SK-N-SH treated with all-trans-retinoic acid at 6 μM for 48 hours (cell line): Measurements from ENCODE around the gene GPX5.

ENCODE experiments used
- ATAC-seq: fragments of 200-7000 bp; cut with Tn5 transposase; 3 replicates; pipeline ENCODE4 v1.9.1; 2020; ENCODE audit warnings: mild to moderate bottlenecking, moderate library complexity
- ARNTL ChIP-seq: fragments of 450-650 bp; formaldehyde crosslinking; IDR thresholded peaks from 2 replicates; pipeline ENCODE4 v1.5.0; 2020; ENCODE audit warnings: low read depth, mild to moderate bottlenecking, moderate library complexity, borderline replicate concordance
- BACH2 ChIP-seq: fragments of 250-450 bp; sonication (Bioruptor Pico); IDR thresholded peaks from 2 replicates; pipeline ENCODE4 v1.9.0; 2021; ENCODE audit warnings: mild to moderate bottlenecking, borderline replicate concordance
- CSDC2 ChIP-seq: fragments of 250-450 bp; sonication (Bioruptor Pico); IDR thresholded peaks from 2 replicates; pipeline ENCODE4 v1.5.0; 2020; ENCODE audit warnings: mild to moderate bottlenecking, moderate library complexity
- ESRRG ChIP-seq: fragments of 250-450 bp; sonication (Bioruptor Pico); IDR thresholded peaks from 2 replicates; pipeline ENCODE4 v1.6.1; 2021; ENCODE audit warnings: mild to moderate bottlenecking
- GLIS3 ChIP-seq: fragments of 250-450 bp; sonication (Bioruptor Pico); IDR thresholded peaks from 2 replicates; pipeline ENCODE4 v1.5.0; 2020; ENCODE audit warnings: mild to moderate bottlenecking, moderate library complexity
- ISL1 ChIP-seq: fragments of 250-450 bp; sonication (Bioruptor Pico); IDR thresholded peaks from 2 replicates; pipeline ENCODE4 v2.1.2; 2022; ENCODE audit warnings: mild to moderate bottlenecking, moderate library complexity
- OSR1 ChIP-seq: fragments of 250-450 bp; sonication (Bioruptor Pico); IDR thresholded peaks from 2 replicates; pipeline ENCODE4 v1.8.0; 2022; ENCODE audit warnings: moderate library complexity, mild to moderate bottlenecking, inconsistent platforms
- POU6F1 ChIP-seq: fragments of 250-450 bp; sonication (Bioruptor Pico); IDR thresholded peaks from 2 replicates; pipeline ENCODE4 v1.8.0; 2021; ENCODE audit warnings: low read depth, mild to moderate bottlenecking, moderate library complexity, borderline replicate concordance
- PPARA ChIP-seq: fragments of 250-450 bp; sonication (Bioruptor Pico); IDR thresholded peaks from 2 replicates; pipeline ENCODE4 v1.5.0; 2020; ENCODE audit warnings: mild to moderate bottlenecking, borderline replicate concordance
- RARB ChIP-seq: fragments of 250-450 bp; sonication (Bioruptor Pico); IDR thresholded peaks from 2 replicates; pipeline ENCODE4 v1.8.0; 2021; ENCODE audit warnings: mild to moderate bottlenecking, moderate library complexity
- TCF4 ChIP-seq: fragments of 250-450 bp; sonication (Bioruptor Pico); IDR thresholded peaks from 2 replicates; pipeline ENCODE4 v1.8.0; 2021; ENCODE audit warnings: mild to moderate bottlenecking, moderate library complexity, borderline replicate concordance
- TOX ChIP-seq: fragments of 250-450 bp; sonication (Bioruptor Pico); IDR thresholded peaks from 2 replicates; pipeline ENCODE4 v1.8.0; 2021; ENCODE audit warnings: mild to moderate bottlenecking, moderate library complexity, borderline replicate concordance
- TSHZ2 ChIP-seq: fragments of 250-450 bp; sonication (Bioruptor Pico); IDR thresholded peaks from 2 replicates; pipeline ENCODE4 v1.5.0; 2020; ENCODE audit warnings: mild to moderate bottlenecking, moderate library complexity
- ZC3H10 ChIP-seq: fragments of 250-450 bp; sonication (Bioruptor Pico); IDR thresholded peaks from 2 replicates; pipeline ENCODE4 v1.5.1; 2021; ENCODE audit warnings: mild to moderate bottlenecking, moderate library complexity
- ZFP3 ChIP-seq: fragments of 250-450 bp; sonication (Bioruptor Pico); IDR thresholded peaks from 2 replicates; pipeline ENCODE4 v1.5.0; 2020; ENCODE audit warnings: mild to moderate bottlenecking, moderate library complexity
- ZFP30 ChIP-seq: fragments of 450-650 bp; formaldehyde crosslinking; IDR thresholded peaks from 2 replicates; pipeline ENCODE4 v1.5.0; 2022; ENCODE audit warnings: mild to moderate bottlenecking, moderate library complexity
- ZNF565 ChIP-seq: fragments of 450-650 bp; formaldehyde crosslinking; conservative IDR thresholded peaks from 2 replicates; pipeline ENCODE4 v1.5.0; 2020; ENCODE audit warnings: low read depth, mild to moderate bottlenecking, moderate library complexity
- ZNF70 ChIP-seq: fragments of 450-650 bp; formaldehyde crosslinking; IDR thresholded peaks from 2 replicates; pipeline ENCODE4 v1.5.0; 2020; ENCODE audit warnings: mild to moderate bottlenecking, moderate library complexity
- TF ChIP-seq, protein P1 (sequence below): fragments of 250-450 bp; sonication (Bioruptor Pico); IDR thresholded peaks from 2 replicates; pipeline ENCODE4 v1.5.1; 2021; ENCODE audit warnings: mild to moderate bottlenecking, moderate library complexity
- TF ChIP-seq, protein P2 (sequence below): fragments of 250-450 bp; sonication (Bioruptor Pico); IDR thresholded peaks from 2 replicates; pipeline ENCODE4 v1.8.0; 2020; ENCODE audit warnings: mild to moderate bottlenecking, moderate library complexity, borderline replicate concordance

Gene GPX5

GRCh38 chr6:28553986-28554881 lies 28.6 kb downstream of the GPX5 start:
- TF ChIP-seq BACH2 (CRISPR knock-in tag) = no peak
- TF ChIP-seq RARB (CRISPR knock-in tag) = no peak
- TF ChIP-seq ESRRG (CRISPR knock-in tag) = no peak
- TF ChIP-seq ZNF70 (CRISPR knock-in tag) = no peak
- TF ChIP-seq, protein P1, sequence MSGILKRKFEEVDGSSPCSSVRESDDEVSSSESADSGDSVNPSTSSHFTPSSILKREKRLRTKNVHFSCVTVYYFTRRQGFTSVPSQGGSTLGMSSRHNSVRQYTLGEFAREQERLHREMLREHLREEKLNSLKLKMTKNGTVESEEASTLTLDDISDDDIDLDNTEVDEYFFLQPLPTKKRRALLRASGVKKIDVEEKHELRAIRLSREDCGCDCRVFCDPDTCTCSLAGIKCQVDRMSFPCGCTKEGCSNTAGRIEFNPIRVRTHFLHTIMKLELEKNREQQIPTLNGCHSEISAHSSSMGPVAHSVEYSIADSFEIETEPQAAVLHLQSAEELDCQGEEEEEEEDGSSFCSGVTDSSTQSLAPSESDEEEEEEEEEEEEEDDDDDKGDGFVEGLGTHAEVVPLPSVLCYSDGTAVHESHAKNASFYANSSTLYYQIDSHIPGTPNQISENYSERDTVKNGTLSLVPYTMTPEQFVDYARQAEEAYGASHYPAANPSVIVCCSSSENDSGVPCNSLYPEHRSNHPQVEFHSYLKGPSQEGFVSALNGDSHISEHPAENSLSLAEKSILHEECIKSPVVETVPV (CRISPR knock-in tag) = no peak
- TF ChIP-seq ARNTL = no peak
- TF ChIP-seq ZFP3 = no peak
- TF ChIP-seq, protein P2, sequence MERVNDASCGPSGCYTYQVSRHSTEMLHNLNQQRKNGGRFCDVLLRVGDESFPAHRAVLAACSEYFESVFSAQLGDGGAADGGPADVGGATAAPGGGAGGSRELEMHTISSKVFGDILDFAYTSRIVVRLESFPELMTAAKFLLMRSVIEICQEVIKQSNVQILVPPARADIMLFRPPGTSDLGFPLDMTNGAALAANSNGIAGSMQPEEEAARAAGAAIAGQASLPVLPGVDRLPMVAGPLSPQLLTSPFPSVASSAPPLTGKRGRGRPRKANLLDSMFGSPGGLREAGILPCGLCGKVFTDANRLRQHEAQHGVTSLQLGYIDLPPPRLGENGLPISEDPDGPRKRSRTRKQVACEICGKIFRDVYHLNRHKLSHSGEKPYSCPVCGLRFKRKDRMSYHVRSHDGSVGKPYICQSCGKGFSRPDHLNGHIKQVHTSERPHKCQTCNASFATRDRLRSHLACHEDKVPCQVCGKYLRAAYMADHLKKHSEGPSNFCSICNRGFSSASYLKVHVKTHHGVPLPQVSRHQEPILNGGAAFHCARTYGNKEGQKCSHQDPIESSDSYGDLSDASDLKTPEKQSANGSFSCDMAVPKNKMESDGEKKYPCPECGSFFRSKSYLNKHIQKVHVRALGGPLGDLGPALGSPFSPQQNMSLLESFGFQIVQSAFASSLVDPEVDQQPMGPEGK (CRISPR knock-in tag) = no peak
- TF ChIP-seq ZC3H10 = no peak
- no peak for TF ChIP-seq TSHZ2 (CRISPR knock-in tag)
- no peak for TF ChIP-seq POU6F1
- no peak for TF ChIP-seq OSR1 (CRISPR knock-in tag)
- no peak for TF ChIP-seq TOX (CRISPR knock-in tag)
- no peak for TF ChIP-seq ZFP30 (CRISPR knock-in tag)
- ATAC-seq = no peak

DNA sequence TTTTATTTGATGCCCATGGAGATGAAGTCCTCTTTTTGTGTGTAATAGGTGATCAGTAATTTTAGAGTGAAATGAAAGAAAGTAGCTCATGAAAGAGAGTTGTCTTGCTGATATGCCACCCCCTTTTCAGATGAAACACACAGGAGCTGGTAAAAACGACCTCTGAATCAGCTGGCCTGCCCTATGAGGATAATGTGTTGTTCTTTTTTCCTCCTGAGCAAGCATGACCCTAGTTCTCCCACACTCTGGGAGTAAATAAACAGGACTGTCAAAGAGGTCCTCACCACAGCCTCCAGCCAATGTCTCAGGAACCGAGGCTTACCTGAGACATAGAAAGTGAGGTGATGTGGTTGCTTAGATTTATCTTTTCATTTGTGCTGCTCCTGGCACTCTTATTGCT lies 29.5 kb downstream of the GPX5 start:
- TF ChIP-seq ZFP3 = no peak
- TF ChIP-seq, protein P2 (CRISPR knock-in tag) = no peak
- TF ChIP-seq ESRRG (CRISPR knock-in tag) = no peak
- no peak for TF ChIP-seq ZNF565 (CRISPR knock-in tag)
- TF ChIP-seq, all 23 proteins: peak for 0
- ATAC-seq = no peak

DNA sequence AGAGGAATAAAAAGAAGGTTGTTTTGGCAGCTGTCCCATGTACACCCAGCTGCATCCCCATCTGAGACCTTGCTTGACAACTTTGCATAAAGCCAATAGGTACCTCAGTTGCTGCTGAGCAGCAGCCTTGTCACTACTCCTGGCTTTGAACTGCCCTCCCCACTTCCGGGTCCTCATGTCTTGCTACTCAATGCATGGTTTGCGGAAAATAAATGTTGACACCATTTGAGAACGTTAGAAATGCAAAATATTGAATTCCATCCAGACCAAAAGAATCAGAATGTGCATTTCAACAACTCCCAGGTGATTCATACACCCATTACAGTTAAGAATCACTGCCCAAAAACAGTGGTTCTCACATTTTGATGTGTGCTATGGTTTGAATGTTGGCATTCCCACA lies 32.9 kb downstream of the GPX5 start:
- ATAC-seq = no peak
- TF ChIP-seq TOX (CRISPR knock-in tag) = no peak
- no peak for TF ChIP-seq RARB (CRISPR knock-in tag)
- no peak for TF ChIP-seq TCF4 (CRISPR knock-in tag)
- no peak for TF ChIP-seq BACH2 (CRISPR knock-in tag)
- TF ChIP-seq, protein P1 (CRISPR knock-in tag) = no peak
- no peak for TF ChIP-seq GLIS3
- TF ChIP-seq TSHZ2 (CRISPR knock-in tag) = no peak
- no peak for TF ChIP-seq PPARA (CRISPR knock-in tag)
- no peak for TF ChIP-seq OSR1 (CRISPR knock-in tag)
- no peak for TF ChIP-seq ISL1 (CRISPR knock-in tag)
- no peak for TF ChIP-seq CSDC2 (CRISPR knock-in tag)
- TF ChIP-seq ZNF70 (CRISPR knock-in tag) = no peak
- TF ChIP-seq ARNTL = no peak
